NCI-H2171 treated with DMSO at 0.1 percent for 48 hours (cell line): Measurements from ENCODE around the gene CTSE.

Source experiments
- DNase-seq: peaks from one replicate; lab custom pipeline; 2025; lab: John Stamatoyannopoulos, UW

The CTSE gene

DNA sequence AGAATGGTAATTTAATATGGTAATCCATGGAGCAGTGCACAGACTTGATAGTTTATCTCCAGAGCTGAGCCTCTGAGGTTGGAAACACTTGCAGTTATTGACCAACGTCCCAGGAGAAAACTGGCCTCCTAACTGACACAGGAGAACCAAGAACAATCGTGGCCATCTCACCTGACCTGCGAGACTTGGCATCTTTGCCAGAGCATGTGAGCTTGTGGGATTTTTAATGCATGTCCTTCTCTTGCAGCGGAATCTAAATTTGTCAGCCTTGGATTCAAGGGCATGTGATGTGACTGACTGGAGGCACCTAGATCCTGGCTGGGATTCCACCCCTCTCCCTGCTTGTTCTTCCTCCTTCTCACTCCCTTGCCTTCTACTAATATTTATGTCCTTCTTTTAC, 52.6 kb downstream of the CTSE start:
- DNase-seq, result no peak

DNA sequence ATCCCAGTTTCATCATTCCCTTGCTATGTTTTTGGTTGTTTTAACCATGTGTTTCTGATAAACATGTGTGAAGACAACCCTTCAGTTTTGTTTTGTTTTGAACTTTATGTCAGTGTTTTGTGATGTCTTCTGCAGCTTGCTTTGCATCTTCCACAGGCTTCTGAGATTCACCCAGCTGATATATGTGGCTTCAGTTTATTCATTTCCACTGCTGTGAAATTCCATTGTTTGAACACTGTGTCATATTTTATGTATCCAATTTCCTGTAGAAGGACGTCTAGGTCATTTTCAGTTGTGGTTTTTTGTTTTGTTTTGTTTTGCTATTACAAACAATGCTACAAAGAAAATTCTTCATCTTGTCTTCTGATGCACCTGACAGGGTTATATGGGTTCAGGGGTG, 53.2 kb downstream of the CTSE start:
- no peak for DNase-seq

- DNase-seq, result no peak
Measured at GRCh38 chr1:205969229-205969628, 54.5 kb downstream of the CTSE start.

DNA sequence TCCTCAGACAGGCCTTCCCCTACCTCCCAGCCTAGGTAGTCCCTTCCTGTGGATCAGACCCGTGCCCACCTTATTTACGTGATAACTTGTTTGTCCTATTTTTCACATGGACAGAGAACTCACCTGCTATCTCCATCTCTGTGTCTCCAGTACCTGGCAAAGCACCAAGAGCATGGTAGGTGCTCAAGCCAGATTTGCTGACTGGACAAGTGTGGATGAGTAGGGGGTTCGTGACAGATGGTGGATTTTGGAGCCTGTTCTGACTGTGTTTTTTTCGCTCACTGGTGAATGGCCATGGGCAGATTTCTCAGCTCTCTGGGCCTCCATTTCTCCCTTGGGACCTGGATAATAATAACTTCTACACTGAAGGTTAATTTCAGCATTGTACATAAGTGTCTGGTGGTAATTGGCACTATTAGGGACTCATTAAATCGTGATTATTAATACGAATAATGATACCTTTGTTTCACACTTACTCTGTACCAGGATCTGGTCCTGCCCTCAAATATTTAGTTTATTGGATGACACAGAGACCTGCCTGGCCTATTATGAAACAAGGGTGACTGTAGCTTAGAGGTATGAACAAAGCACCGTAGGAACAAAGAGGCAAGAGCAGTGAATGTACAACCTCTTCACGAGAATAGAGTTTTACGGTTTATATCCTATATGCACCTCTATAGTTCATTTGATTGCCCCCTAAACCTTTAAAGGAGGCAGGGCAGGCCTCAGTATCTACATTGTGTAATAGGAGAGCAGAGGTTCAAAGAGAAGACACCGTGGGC, 56.0 kb downstream of the CTSE start:
- DNase-seq, result peak; percentile 32

GRCh38 chr1:205965036-205965884, 58.4 kb downstream of the CTSE start:
- no peak for DNase-seq

GRCh38 chr1:205963352-205964155, 60.1 kb downstream of the CTSE start:
- DNase-seq, result no peak

DNA sequence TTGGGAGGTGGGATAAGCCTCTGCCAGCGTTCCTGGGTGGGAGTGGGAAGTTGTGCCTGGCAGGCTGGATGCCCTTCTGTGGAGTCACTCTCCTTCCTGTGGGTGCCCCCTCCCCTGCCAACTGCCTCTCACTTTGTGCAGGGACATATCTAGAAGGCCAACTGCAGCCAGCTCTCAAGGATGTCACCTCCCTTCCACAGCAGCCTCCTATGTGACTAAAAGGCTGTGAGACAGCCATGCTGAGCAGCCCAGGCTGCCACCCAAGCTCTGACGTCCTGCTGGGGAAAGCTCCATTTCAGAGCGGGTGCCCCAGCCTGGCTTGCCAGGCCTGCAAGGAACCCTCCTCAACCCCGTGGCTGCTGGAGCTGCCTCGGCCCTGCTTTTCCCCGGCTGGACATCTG, 60.9 kb downstream of the CTSE start:
- DNase-seq, result no peak

DNA sequence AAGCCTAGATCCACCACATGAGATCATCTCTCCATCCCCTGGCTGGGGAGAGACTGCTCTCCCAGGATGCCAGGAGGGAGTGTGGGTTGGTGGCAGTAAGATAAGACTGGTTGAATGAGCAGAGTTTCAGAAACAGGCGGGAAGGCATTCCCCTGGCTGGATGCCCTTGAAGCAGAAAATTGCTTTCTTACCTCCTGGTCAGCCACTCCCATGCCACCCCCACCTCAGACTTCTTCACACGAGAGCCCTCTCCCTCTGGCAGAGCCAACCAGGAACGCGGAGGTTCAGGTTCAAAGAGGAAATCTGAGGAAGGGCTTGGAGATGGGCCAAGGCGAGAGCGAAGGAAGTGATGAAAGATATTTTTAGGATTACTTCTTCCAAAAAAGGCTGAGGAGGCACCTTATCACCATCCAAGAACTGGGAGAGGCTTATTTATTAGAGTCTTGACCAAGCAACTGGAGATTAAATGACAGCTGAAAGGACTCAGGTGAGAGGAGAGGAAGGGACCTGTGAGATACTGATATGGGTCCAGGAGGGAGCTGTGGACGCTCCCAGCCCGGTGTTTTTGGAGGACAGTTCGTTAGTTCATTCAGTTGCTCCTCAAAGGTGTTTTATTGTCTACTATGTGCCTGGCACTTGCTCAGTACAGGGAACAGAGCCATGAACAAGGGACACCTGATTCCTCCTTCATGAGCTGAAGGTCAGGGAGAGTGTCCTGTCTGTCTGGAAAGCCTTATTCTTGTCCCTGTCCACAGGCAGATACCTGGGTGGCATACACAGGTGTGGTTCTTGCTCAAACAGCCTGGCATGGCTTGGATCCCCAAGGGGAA, 61.5 kb downstream of the CTSE start:
- DNase-seq, result peak; percentile 27

DNA sequence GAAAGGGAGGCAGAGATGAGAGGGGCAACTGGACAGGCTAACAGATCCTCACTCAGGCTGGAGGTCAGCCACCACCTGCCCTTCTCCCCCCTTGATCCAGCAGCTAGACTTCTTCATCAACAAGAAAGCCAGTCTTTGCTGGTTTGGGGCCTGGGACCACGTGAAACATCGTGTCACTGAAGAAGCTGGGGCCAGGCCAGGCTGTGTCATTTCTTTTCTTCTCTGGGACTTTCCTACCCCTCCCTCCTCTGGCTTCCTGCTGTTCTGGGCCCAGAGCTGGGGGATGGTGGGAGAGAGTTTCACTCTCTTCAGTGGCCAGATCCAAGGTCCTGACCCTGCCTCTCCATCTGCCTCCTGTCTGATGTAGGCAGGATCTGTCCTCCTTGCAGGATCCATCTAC, 62.3 kb downstream of the CTSE start:
- no peak for DNase-seq

- DNase-seq, result no peak
Measured at GRCh38 chr1:205959789-205960188, 63.9 kb downstream of the CTSE start.
